Aorta (tissue), 5 donors: ENCODE measurements around the gene SLC29A3. TPM values are rescaled to one million over a fixed set of nuclear protein-coding genes. Genes with fewer than 3 reads are reported as not detected.
"Not testable (repeated sequence)": the region's sequence is repeated elsewhere in the genome, so short reads cannot be mapped to it uniquely, and the experiment has no call there.

Source experiments
- ATAC-seq: fragments of 200-7000 bp; cut with Tn5 transposase; one replicate; pipeline ENCODE4 v1.9.1; 2022; ENCODE audit warnings: moderate library complexity; ENCODE audit not compliant: low FRiP score
- DNase-seq, 2 donors: peaks; one replicate each; pipeline ENCODE4 v3.0.0-alpha.2; 2020
- H3K27ac ChIP-seq, 2 donors: one replicate each; pipeline ENCODE4 v1.5.1; 2013; ENCODE audit warnings: low read length in 2 of 2, mild to moderate bottlenecking in 2 of 2, moderate library complexity in 2 of 2, control low read depth in 1 of 2, inconsistent platforms in 1 of 2, low read depth in 1 of 2
- H3K27me3 ChIP-seq, 2 donors: one replicate each; pipeline ENCODE4 v1.6.1; 2013; ENCODE audit warnings: control low read depth in 1 of 2, low read length in 1 of 2, mild to moderate bottlenecking in 1 of 2, moderate library complexity in 1 of 2; ENCODE audit not compliant: insufficient read depth in 2 of 2, control insufficient read depth in 1 of 2
- H3K36me3 ChIP-seq, 2 donors: one replicate each; pipeline ENCODE4 v1.6.1; 2013; ENCODE audit warnings: control low read depth in 1 of 2, low read length in 1 of 2, mild to moderate bottlenecking in 1 of 2; ENCODE audit not compliant: insufficient read depth in 2 of 2, control insufficient read depth in 1 of 2
- H3K4me1 ChIP-seq, 2 donors: one replicate each; pipeline ENCODE4 v1.6.1; 2013; ENCODE audit warnings: low read length in 2 of 2, control low read depth in 1 of 2, mild to moderate bottlenecking in 1 of 2, moderate library complexity in 1 of 2; ENCODE audit not compliant: insufficient read depth in 2 of 2, control insufficient read depth in 1 of 2
- H3K4me3 ChIP-seq, 2 donors: one replicate each; pipeline ENCODE4 v1.5.1; 2013; ENCODE audit warnings: low read length in 2 of 2, control low read depth in 1 of 2, mild to moderate bottlenecking in 1 of 2
- H3K9me3 ChIP-seq: one replicate; pipeline ENCODE4 v1.6.1; 2013; ENCODE audit warnings: mild to moderate bottlenecking, low read length; ENCODE audit not compliant: control insufficient read depth
- WGBS, 2 donors: extraction: QIAGEN DNeasy Blood & Tissue Kit; methylation state at CpG; one replicate each; pipeline ENCODE4 v1.1.7; 2013; 5-methylcytosine and 5-hydroxymethylcytosine counted together
- intact Hi-C, 2 donors: fragments of 100-400 bp; cut with DNase I; formaldehyde crosslinking; loops; one replicate each; pipeline versions ENCODE4 v1.14.2 to v1.15.0; 2022
- polyA plus RNA-seq, 2 donors: library from polyadenylated mRNA; stranded (reverse); fragments of 200-250 nt; gene quantifications; one replicate each; pipeline ENCODE4 v1.2.3, GENCODE V29; 2013
- total RNA-seq, 2 donors: library from RNA; stranded (reverse); fragmentation: NEBNext Ultra II Directional; extraction: Animal tissue kit (Norgen Biotek cat#: 25700); gene quantifications; one replicate each; pipeline ENCODE4 v1.2.1, GENCODE V29; 2021
- donor health status: healthy with polysubstance abuse.
- donor health status: Bipolar disorder and iron deficiency.
- donor health status: DM: no; HTN: no; CAD: no.
- donor health status: DM: no; HTN: no; CAD: no.
- donor health status: DM: yes; HTN: yes; CAD: no.

The SLC29A3 gene
- total and polyA plus RNA-seq, 4 donors = 2.4 to 8.8 (median 4.4) TPM

GRCh38 chr10:71349406-71349805 lies 30.3 kb downstream of the SLC29A3 start:
- no peak for DNase-seq
- intact Hi-C loops = no loop called here
- Histone ChIP-seq H3K4me3 (no peak overlapping the region), H3K36me3 (no peaks in the 10 kb centered on the region), H3K4me1 (no peaks in the 10 kb centered on the region), H3K9me3 (no peaks in the 10 kb centered on the region), H3K27ac (no peak overlapping the region), H3K27me3 (no peaks in the 10 kb centered on the region)
- WGBS, 2 donors = 94 to 96% methylated on average over 6 to 7 of the region's 7 CpGs
- no peak for ATAC-seq

GRCh38 chr10:71351087-71351486 lies 32.0 kb downstream of the SLC29A3 start:
- Histone ChIP-seq H3K9me3 (no peaks in the 10 kb centered on the region), H3K27ac (no peak overlapping the region), H3K4me1 (no peaks in the 10 kb centered on the region), H3K4me3 (no peak overlapping the region), H3K36me3 (peaks cover 0 to 1% of the 10 kb centered on the region in 2 donors), H3K27me3 (no peaks in the 10 kb centered on the region)
- 93 to 97% methylated on average over 6 of the region's 6 CpGs for WGBS, 2 donors
- intact Hi-C loops = no loop called here
- DNase-seq (no peak), ATAC-seq (no peak)

GRCh38 chr10:71351628-71352319 lies 32.7 kb downstream of the SLC29A3 start:
- intact Hi-C loops = no loop called here
- H3K27me3 ChIP-seq = no peaks in the 10 kb centered on the region
- no peak overlapping the region for H3K4me3 ChIP-seq
- H3K4me1 ChIP-seq = no peaks in the 10 kb centered on the region
- peaks cover 0 to 4% of the 10 kb centered on the region in 2 donors for H3K36me3 ChIP-seq
- H3K9me3 ChIP-seq = no peaks in the 10 kb centered on the region
- peak in 1 of 2 donors; percentile 64 for DNase-seq
- WGBS, 2 donors = 85 to 87% methylated on average over 14 of the region's 14 CpGs
- ATAC-seq = no peak
- no peak overlapping the region for H3K27ac ChIP-seq

GRCh38 chr10:71353639-71354038 lies 34.6 kb downstream of the SLC29A3 start:
- no peak overlapping the region for H3K4me3 ChIP-seq
- DNase-seq = no peak
- H3K36me3 ChIP-seq = peaks cover 0 to 4% of the 10 kb centered on the region in 2 donors
- no peak for ATAC-seq
- intact Hi-C loops = no loop called here
- no peaks in the 10 kb centered on the region for H3K27me3 ChIP-seq
- H3K27ac ChIP-seq = no peak overlapping the region
- H3K9me3 ChIP-seq = no peaks in the 10 kb centered on the region
- H3K4me1 ChIP-seq = no peaks in the 10 kb centered on the region
- 70 to 80% methylated on average over 9 of the region's 9 CpGs for WGBS, 2 donors

- H3K4me3 ChIP-seq = no peak overlapping the region
- H3K4me1 ChIP-seq = no peaks in the 10 kb centered on the region
- peaks cover 0 to 4% of the 10 kb centered on the region in 2 donors for H3K36me3 ChIP-seq
- no peak for ATAC-seq
- H3K27me3 ChIP-seq = no peaks in the 10 kb centered on the region
- WGBS, 2 donors = 84 to 93% methylated on average over 7 of the region's 7 CpGs
- H3K27ac ChIP-seq = no peak overlapping the region
- no peak for DNase-seq
- intact Hi-C loops = no loop called here
- no peaks in the 10 kb centered on the region for H3K9me3 ChIP-seq
These were observed 35.7 kb downstream of the SLC29A3 start for GRCh38 chr10:71354776-71355175.

GRCh38 chr10:71355886-71356285 lies 36.8 kb downstream of the SLC29A3 start:
- intact Hi-C loops = no loop called here
- ATAC-seq = no peak
- no peaks in the 10 kb centered on the region for H3K27me3 ChIP-seq
- no peak overlapping the region for H3K4me3 ChIP-seq
- no peak overlapping the region for H3K27ac ChIP-seq
- no peaks in the 10 kb centered on the region for H3K9me3 ChIP-seq
- peaks cover 0 to 4% of the 10 kb centered on the region in 2 donors for H3K36me3 ChIP-seq
- no peak for DNase-seq
- WGBS, 2 donors = 89 to 91% methylated on average over 12 of the region's 12 CpGs
- H3K4me1 ChIP-seq = no peaks in the 10 kb centered on the region

- Histone ChIP-seq H3K4me1 (no peaks in the 10 kb centered on the region), H3K27ac (no peak overlapping the region), H3K9me3 (no peaks in the 10 kb centered on the region), H3K4me3 (no peak overlapping the region), H3K27me3 (no peaks in the 10 kb centered on the region), H3K36me3 (peaks cover 0 to 9% of the 10 kb centered on the region in 2 donors)
- DNase-seq (no peak), ATAC-seq (no peak)
- intact Hi-C loops = no loop called here
- WGBS, 2 donors = 75 to 82% methylated on average over 7 of the region's 7 CpGs
These were observed 38.8 kb downstream of the SLC29A3 start for GRCh38 chr10:71357792-71358265.

GRCh38 chr10:71358277-71358676 lies 39.2 kb downstream of the SLC29A3 start:
- H3K4me3 ChIP-seq = no peak overlapping the region
- peaks cover 0 to 10% of the 10 kb centered on the region in 2 donors for H3K36me3 ChIP-seq
- H3K27me3 ChIP-seq = no peaks in the 10 kb centered on the region
- no peak overlapping the region for H3K27ac ChIP-seq
- no peak for DNase-seq
- no peak for ATAC-seq
- WGBS, 2 donors = 85 to 90% methylated on average over 8 of the region's 8 CpGs
- H3K9me3 ChIP-seq = no peaks in the 10 kb centered on the region
- intact Hi-C loops = no loop called here
- H3K4me1 ChIP-seq = no peaks in the 10 kb centered on the region

GRCh38 chr10:71358906-71359305 lies 39.8 kb downstream of the SLC29A3 start:
- H3K4me1 ChIP-seq, ATAC-seq, H3K27me3 ChIP-seq, H3K4me3 ChIP-seq, H3K27ac ChIP-seq, intact Hi-C loops, H3K9me3 ChIP-seq, DNase-seq, H3K36me3 ChIP-seq: not testable (repeated sequence)
- WGBS, 2 donors = 92 to 94% methylated on average over 10 of the region's 10 CpGs
